Liver (tissue), 9 donors: Measurements from ENCODE around the gene STAM. TPM values are rescaled to one million over a fixed set of nuclear protein-coding genes. Genes with fewer than 3 reads are reported as not detected.

Experiments
- DNase-seq: peaks from one replicate; pipeline ENCODE4 v3.0.0-alpha.2; 2017; ENCODE audit warnings: low spot score
- H3K27ac ChIP-seq, 2 donors: one replicate each; pipeline ENCODE4 v1.7.0; 2013; ENCODE audit warnings: inconsistent platforms in 2 of 2, low read length in 2 of 2, control low read depth in 1 of 2, low read depth in 1 of 2, mild to moderate bottlenecking in 1 of 2
- H3K27me3 ChIP-seq, 4 donors: one replicate each; pipeline versions ENCODE4 v1.6.1 to v1.7.0; 2013; ENCODE audit warnings: low read length in 3 of 4, inconsistent platforms in 1 of 4, mild to moderate bottlenecking in 1 of 4, moderate library complexity in 1 of 4; ENCODE audit not compliant: control insufficient read depth in 4 of 4, insufficient read depth in 4 of 4
- H3K36me3 ChIP-seq, 4 donors: one replicate each; pipeline versions ENCODE4 v1.6.1 to v1.7.0; 2013; ENCODE audit warnings: low read length in 3 of 4, mild to moderate bottlenecking in 3 of 4, low read depth in 1 of 4, moderate library complexity in 1 of 4; ENCODE audit not compliant: control insufficient read depth in 4 of 4, insufficient read depth in 3 of 4
- H3K4me1 ChIP-seq, 4 donors: one replicate each; pipeline versions ENCODE4 v1.6.1 to v1.7.0; 2013; ENCODE audit warnings: low read length in 3 of 4, mild to moderate bottlenecking in 3 of 4, moderate library complexity in 1 of 4; ENCODE audit not compliant: control insufficient read depth in 4 of 4, insufficient read depth in 4 of 4
- H3K4me3 ChIP-seq, 3 donors: one replicate each; pipeline versions ENCODE4 v1.6.1 to v1.7.0; 2013; ENCODE audit warnings: low read length in 3 of 3, control low read depth in 1 of 3, low read depth in 1 of 3, mild to moderate bottlenecking in 1 of 3
- H3K9ac ChIP-seq, 2 donors: one replicate each; pipeline ENCODE4 v1.7.0; 2013; ENCODE audit warnings: low read length in 2 of 2, mild to moderate bottlenecking in 2 of 2, moderate library complexity in 2 of 2, control low read depth in 1 of 2, low read depth in 1 of 2
- H3K9me3 ChIP-seq, 4 donors: one replicate each; pipeline versions ENCODE4 v1.6.1 to v1.7.0; 2013; ENCODE audit warnings: low read length in 3 of 4; ENCODE audit not compliant: control insufficient read depth in 4 of 4
- ATF3 ChIP-seq: IDR thresholded peaks from 2 replicates; pipeline ENCODE4 v1.6.1; 2016; ENCODE audit warnings: antibody characterized with exemption
- EGR1 ChIP-seq, 2 donors: IDR thresholded peaks; 2 replicates each; pipeline ENCODE4 v1.6.1; 2016 to 2018; ENCODE audit warnings: antibody characterized with exemption in 2 of 2, low read depth in 2 of 2
- FOXA1 ChIP-seq: IDR thresholded peaks from 2 replicates; pipeline ENCODE4 v1.6.1; 2016; ENCODE audit warnings: antibody characterized with exemption
- FOXA2 ChIP-seq: IDR thresholded peaks from 2 replicates; pipeline ENCODE4 v1.6.1; 2016; ENCODE audit warnings: antibody characterized with exemption
- GABPA ChIP-seq, 2 donors: IDR thresholded peaks in 1 of 2; conservative IDR thresholded peaks in 1 of 2; 2 replicates each; pipeline ENCODE4 v1.6.1; 2016; ENCODE audit warnings: antibody characterized with exemption in 2 of 2, mild to moderate bottlenecking in 1 of 2, moderate library complexity in 1 of 2
- HNF4A ChIP-seq, 2 donors: conservative IDR thresholded peaks; 2 replicates each; pipeline ENCODE4 v1.6.1; 2016; ENCODE audit warnings: antibody characterized with exemption in 2 of 2, mild to moderate bottlenecking in 2 of 2
- HNF4G ChIP-seq: IDR thresholded peaks from 2 replicates; pipeline ENCODE4 v1.6.1; 2016; ENCODE audit warnings: antibody characterized with exemption
- JUND ChIP-seq, 2 donors: IDR thresholded peaks; 2 replicates each; pipeline ENCODE4 v1.6.1; 2016; ENCODE audit warnings: antibody characterized with exemption in 2 of 2
- MAX ChIP-seq: IDR thresholded peaks from 2 replicates; pipeline ENCODE4 v1.6.1; 2016; ENCODE audit warnings: antibody characterized with exemption
- RAD21 ChIP-seq, 2 donors: IDR thresholded peaks; 2 replicates each; pipeline ENCODE4 v1.6.1; 2016; ENCODE audit warnings: antibody characterized with exemption in 2 of 2, mild to moderate bottlenecking in 2 of 2
- RXRA ChIP-seq, 2 donors: IDR thresholded peaks; 2 replicates each; pipeline ENCODE4 v1.6.1; 2017 to 2018; ENCODE audit warnings: antibody characterized with exemption in 2 of 2, mild to moderate bottlenecking in 1 of 2
- TAF1 ChIP-seq: conservative IDR thresholded peaks from 2 replicates; pipeline ENCODE4 v1.6.1; 2016; ENCODE audit warnings: antibody characterized with exemption, mild to moderate bottlenecking
- YY1 ChIP-seq: IDR thresholded peaks from 2 replicates; pipeline ENCODE4 v1.6.1; 2016; ENCODE audit warnings: antibody characterized with exemption, mild to moderate bottlenecking
- ZBTB33 ChIP-seq: IDR thresholded peaks from 2 replicates; pipeline ENCODE4 v1.6.1; 2016; ENCODE audit warnings: antibody characterized with exemption
- WGBS: extraction: QIAGEN DNeasy Blood & Tissue Kit; methylation state at CpG from one replicate; pipeline ENCODE4 v1.1.7; 2013; 5-methylcytosine and 5-hydroxymethylcytosine counted together
- polyA plus RNA-seq, 2 donors: library from polyadenylated mRNA; stranded (reverse) in 1 of 2; unstranded in 1 of 2; fragments of 200-250 nt in 1 of 2; fragments of >200 nt in 1 of 2; fragmentation: Nextera tagmentation in 1 of 2; extraction: Ambion mirVana in 1 of 2; gene quantifications; one replicate each; pipeline versions ENCODE4 v1.2.1 to v1.2.3, GENCODE V29; 2013 to 2015
- total RNA-seq, 2 donors: library from RNA; depleted of rRNA; stranded (reverse); fragments of >200 nt; gene quantifications; one replicate each; pipeline ENCODE4 v1.2.3, GENCODE V29; 2014
- donor health status: healthy.
- donor health status: healthy.
- donor health status: healthy.
- donor health status: healthy.
- donor health status: healthy.

STAM gene
- total and polyA plus RNA-seq, 4 donors: 4.9 to 32.4 (median 6.7) TPM

- TF ChIP-seq ZBTB33 (no peak), RXRA (IDR thresholded peaks at IDR 0.05) (no peak), HNF4G (no peak), YY1 (no peak), JUND (IDR thresholded peaks at IDR 0.05) (no peak), TAF1 (no peak), MAX (no peak), HNF4A (conservative IDR thresholded peaks at IDR 0.05) (no peak)
These were observed 13.2 kb downstream of the STAM start (continued) for GRCh38 chr10:17657103-17657500.

- peaks cover 0 to 4% (median 0%) of the 10 kb centered on the region in 4 donors for H3K4me1 ChIP-seq
- H3K4me3 ChIP-seq: no peak overlapping the region
- 92% methylated on average over 4 of the region's 4 CpGs for WGBS
- no peak overlapping the region for H3K9ac ChIP-seq
- H3K27ac ChIP-seq: no peak overlapping the region
- DNase-seq: no peak
- H3K9me3 ChIP-seq: no peaks in the 10 kb centered on the region
- H3K27me3 ChIP-seq: no peaks in the 10 kb centered on the region
- no peak for TF ChIP-seq ATF3
- no peaks in the 10 kb centered on the region for H3K36me3 ChIP-seq
These were observed 15.4 kb downstream of the STAM start for GRCh38 chr10:17659365-17659764.

GRCh38 chr10:17660921-17661320 lies 17.0 kb downstream of the STAM start:
- Histone ChIP-seq H3K4me1 (peaks cover 0 to 4% (median 0%) of the 10 kb centered on the region in 4 donors), H3K27me3 (no peaks in the 10 kb centered on the region), H3K4me3 (no peak overlapping the region), H3K9me3 (no peaks in the 10 kb centered on the region), H3K27ac (no peak overlapping the region), H3K36me3 (no peaks in the 10 kb centered on the region), H3K9ac (no peak overlapping the region)
- DNase-seq: no peak
- TF ChIP-seq FOXA2 (no peak), GABPA (IDR thresholded peaks at IDR 0.05 in 1 of 2, conservative IDR thresholded peaks at IDR 0.05 in 1 of 2) (no peak), YY1 (no peak), RAD21 (IDR thresholded peaks at IDR 0.05) (no peak), MAX (no peak), ATF3 (no peak), HNF4A (conservative IDR thresholded peaks at IDR 0.05) (no peak), EGR1 (IDR thresholded peaks at IDR 0.05; ENCODE audit: low read depth in 2 of 2) (no peak), RXRA (IDR thresholded peaks at IDR 0.05) (no peak), FOXA1 (no peak), JUND (IDR thresholded peaks at IDR 0.05) (no peak), ZBTB33 (no peak)
